ENCODE data around the gene ADH1B. TPM values are rescaled to one million over a fixed set of nuclear protein-coding genes. Genes with fewer than 3 reads are reported as not detected.

ADH1B gene
- total and polyA plus RNA-seq, 2 of the 4 experiments (the other 2 are of a cell fraction): 0.36 to 0.46 TPM

- H3K56ac ChIP-seq (ENCODE audit: extremely low read depth, insufficient read depth, low read length): no peak overlapping the region
- no peak overlapping the region for H3K4ac ChIP-seq (ENCODE audit: low read depth, low read length)
- H3K14ac ChIP-seq (replicated peaks; ENCODE audit: low read depth, low read length): no peak overlapping the region
- no peak overlapping the region for H3K18ac ChIP-seq (ENCODE audit: low read depth, low read length)
- H4K91ac ChIP-seq (ENCODE audit: insufficient read depth, low read depth, low read length): no peak overlapping the region
- no peak for DNase-seq
- BruUV-seq (replicated peaks): no TSS peak
- no peak overlapping the region for H3K4me2 ChIP-seq (ENCODE audit: low read depth, low read length)
- no peak overlapping the region for H2AK9ac ChIP-seq (replicated peaks; ENCODE audit: low read depth, low read length, poor library complexity)
- peaks cover 3% of the 10 kb centered on the region; the same call in 1 of the 2 replicates for H3K4me1 ChIP-seq (ENCODE audit: control insufficient read depth, insufficient read depth, low read length)
- H2BK120ac ChIP-seq (ENCODE audit: low read depth, low read length): no peak overlapping the region
- no peak for TF ChIP-seq FOS (IDR thresholded peaks at IDR 0.05; ENCODE audit: low read depth, low read length)
- TF ChIP-seq, protein P1, sequence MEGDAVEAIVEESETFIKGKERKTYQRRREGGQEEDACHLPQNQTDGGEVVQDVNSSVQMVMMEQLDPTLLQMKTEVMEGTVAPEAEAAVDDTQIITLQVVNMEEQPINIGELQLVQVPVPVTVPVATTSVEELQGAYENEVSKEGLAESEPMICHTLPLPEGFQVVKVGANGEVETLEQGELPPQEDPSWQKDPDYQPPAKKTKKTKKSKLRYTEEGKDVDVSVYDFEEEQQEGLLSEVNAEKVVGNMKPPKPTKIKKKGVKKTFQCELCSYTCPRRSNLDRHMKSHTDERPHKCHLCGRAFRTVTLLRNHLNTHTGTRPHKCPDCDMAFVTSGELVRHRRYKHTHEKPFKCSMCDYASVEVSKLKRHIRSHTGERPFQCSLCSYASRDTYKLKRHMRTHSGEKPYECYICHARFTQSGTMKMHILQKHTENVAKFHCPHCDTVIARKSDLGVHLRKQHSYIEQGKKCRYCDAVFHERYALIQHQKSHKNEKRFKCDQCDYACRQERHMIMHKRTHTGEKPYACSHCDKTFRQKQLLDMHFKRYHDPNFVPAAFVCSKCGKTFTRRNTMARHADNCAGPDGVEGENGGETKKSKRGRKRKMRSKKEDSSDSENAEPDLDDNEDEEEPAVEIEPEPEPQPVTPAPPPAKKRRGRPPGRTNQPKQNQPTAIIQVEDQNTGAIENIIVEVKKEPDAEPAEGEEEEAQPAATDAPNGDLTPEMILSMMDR (conservative IDR thresholded peaks at IDR 0.05; ENCODE audit: low read depth, low read length): no peak
- TF ChIP-seq CEBPB (IDR thresholded peaks at IDR 0.05; ENCODE audit: low read depth, low read length): no peak
- no peak for TF ChIP-seq MAZ (IDR thresholded peaks at IDR 0.05; ENCODE audit: borderline replicate concordance, low read depth, low read length)
- no peak for TF ChIP-seq RFX5 (IDR thresholded peaks at IDR 0.05; ENCODE audit: low read depth, low read length)
- TF ChIP-seq NFE2L2 (IDR thresholded peaks at IDR 0.05; ENCODE audit: low read depth, low read length): no peak
- no peak for TF ChIP-seq POLR2A (IDR thresholded peaks at IDR 0.05; ENCODE audit: low read depth, low read length)
- TF ChIP-seq BHLHE40 (IDR thresholded peaks at IDR 0.05; ENCODE audit: low read depth, low read length): no peak
- TF ChIP-seq, protein P2, sequence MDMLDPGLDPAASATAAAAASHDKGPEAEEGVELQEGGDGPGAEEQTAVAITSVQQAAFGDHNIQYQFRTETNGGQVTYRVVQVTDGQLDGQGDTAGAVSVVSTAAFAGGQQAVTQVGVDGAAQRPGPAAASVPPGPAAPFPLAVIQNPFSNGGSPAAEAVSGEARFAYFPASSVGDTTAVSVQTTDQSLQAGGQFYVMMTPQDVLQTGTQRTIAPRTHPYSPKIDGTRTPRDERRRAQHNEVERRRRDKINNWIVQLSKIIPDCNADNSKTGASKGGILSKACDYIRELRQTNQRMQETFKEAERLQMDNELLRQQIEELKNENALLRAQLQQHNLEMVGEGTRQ (IDR thresholded peaks at IDR 0.05; ENCODE audit: low read depth, low read length): no peak
- no peak for TF ChIP-seq MAFK (IDR thresholded peaks at IDR 0.05; ENCODE audit: low read depth, low read length)
- no peak for TF ChIP-seq SMC3 (IDR thresholded peaks at IDR 0.05; ENCODE audit: low read depth, low read length)
- no peak for TF ChIP-seq MXI1 (IDR thresholded peaks at IDR 0.05; ENCODE audit: borderline replicate concordance, low read depth, low read length)
- TF ChIP-seq ELK1 (IDR thresholded peaks at IDR 0.05; ENCODE audit: borderline replicate concordance, low read depth, low read length): no peak
- TF ChIP-seq CHD1 (IDR thresholded peaks at IDR 0.05; ENCODE audit: low read depth, low read length): no peak
- TF ChIP-seq RAD21 (IDR thresholded peaks at IDR 0.05; ENCODE audit: low read length): no peak
- TF ChIP-seq RCOR1 (IDR thresholded peaks at IDR 0.05; ENCODE audit: insufficient replicate concordance, low read length): no peak
- H2BK15ac ChIP-seq (ENCODE audit: low read depth, low read length): no peak overlapping the region
- no peak overlapping the region for H3K9ac ChIP-seq (ENCODE audit: low read depth, low read length)
- POLR2A ChIA-PET (ENCODE audit: unreplicated experiment): no interaction called here
- no peaks in the 10 kb centered on the region for H3K9me1 ChIP-seq (ENCODE audit: insufficient read depth, low read length)
- H3K4me3 ChIP-seq (ENCODE audit: insufficient read depth, low read depth, low read length): no peak overlapping the region
- dilution Hi-C loops (cut with HindIII; ENCODE audit: low sequenced_read_pairs, unreplicated experiment): no loop called here
- H3K79me1 ChIP-seq (ENCODE audit: low read depth in 1 of 2, low read length in 2 of 2): no peaks in the 10 kb centered on the region
- no peak overlapping the region for H2BK20ac ChIP-seq (ENCODE audit: low read depth, low read length)
- H4K5ac ChIP-seq (ENCODE audit: low read depth, low read length): peak overlapping the region; percentile 57; the same call in 1 of the 2 replicates
- H3K36me3 ChIP-seq (ENCODE audit: control insufficient read depth, insufficient read depth, low read length): no peaks in the 10 kb centered on the region
- no peaks in the 10 kb centered on the region for H4K20me1 ChIP-seq (ENCODE audit: insufficient read depth, low read length)
- no peak overlapping the region for H4K8ac ChIP-seq (ENCODE audit: low read depth in 2 of 2, low read length in 2 of 2)
- no peak overlapping the region for H2AFZ ChIP-seq (replicated peaks; ENCODE audit: low read length, poor library complexity)
- ATAC-seq (ENCODE audit: low read depth): peak; percentile 64
- no peak overlapping the region for H2BK5ac ChIP-seq (ENCODE audit: low read depth, low read length, poor library complexity, severe bottlenecking)
- H3K27me3 ChIP-seq (ENCODE audit: control insufficient read depth, insufficient read depth, low read length): no peaks in the 10 kb centered on the region
- H2AK5ac ChIP-seq (ENCODE audit: low read depth, low read length): no peak overlapping the region
- intact Hi-C loops (cut with micrococcal nuclease): no loop called here
- no peak overlapping the region for H3K27ac ChIP-seq (ENCODE audit: insufficient read depth, low read length)
- in situ Hi-C loops (cut with MboI; ENCODE audit: low sequenced_read_pairs): no loop called here
- no peak overlapping the region for H3K23ac ChIP-seq (ENCODE audit: low read depth, low read length)
- no peaks in the 10 kb centered on the region for H3K9me3 ChIP-seq (ENCODE audit: control insufficient read depth, insufficient read depth, low read length)
- CTCF ChIA-PET: no interaction called here
Measured at GRCh38 chr4:99361268-99361898, 40.2 kb upstream of the ADH1B start.
